ENCODE results near the gene TRAF3. TPM values are rescaled to one million over a fixed set of nuclear protein-coding genes. Genes with fewer than 3 reads are reported as not detected.

Gene TRAF3
- total RNA-seq, 2 experiments from 2014 or later: 68.8 to 73.6 TPM

GRCh38 chr14:102774391-102775153 is 2.7 kb upstream of the TRAF3 start:
- intact Hi-C loops (cut with micrococcal nuclease): loop anchor here (1.0 to 10.0 kb wide), 7 partner anchors 44 to 252 kb away; partner anchors contain the start of gene RCOR1
- peaks cover 35% of the 10 kb centered on the region for H3K4me1 Mint-ChIP-seq (ENCODE audit: low read depth)
- no peaks in the 10 kb centered on the region for H3K27me3 Mint-ChIP-seq
- H3K4me3 Mint-ChIP-seq: peak overlapping the region; percentile 9
- peaks cover 14% of the 10 kb centered on the region for H3K36me3 Mint-ChIP-seq
- POLR2A ChIA-PET: interaction anchor here (1.2 to 2.1 kb wide), 2 partner anchors 10 to 45 kb away, joined by 8 to 9 read pairs; no protein-coding TSS in a partner anchor
- H3K27ac Mint-ChIP-seq: peak overlapping the region; percentile 86
- DNase-seq: peak; percentile 74
- H3K9me3 Mint-ChIP-seq: no peaks in the 10 kb centered on the region
- CTCF ChIA-PET: interaction anchor here (0.6 to 1.9 kb wide), 20 partner anchors 8 to 860 kb away, joined by 3 to 8 read pairs (median 3); no protein-coding TSS in a partner anchor

- ChIA-PET POLR2A (interaction anchor here (0.6 to 2.1 kb wide), 2 partner anchors 9 to 28 kb away, joined by 3 to 9 read pairs; no protein-coding TSS in a partner anchor), CTCF (interaction anchor here (0.7 to 1.0 kb wide), 2 partner anchors 8 to 151 kb away, joined by 3 read pairs; no protein-coding TSS in a partner anchor)
- intact Hi-C loops (cut with micrococcal nuclease): loop anchor here (1.0 to 10.0 kb wide), 7 partner anchors 43 to 254 kb away; partner anchors contain the start of gene RCOR1
- peaks cover 49% of the 10 kb centered on the region for H3K4me1 Mint-ChIP-seq (ENCODE audit: low read depth)
- no peaks in the 10 kb centered on the region for H3K27me3 Mint-ChIP-seq
- DNase-seq: no peak
- no peaks in the 10 kb centered on the region for H3K9me3 Mint-ChIP-seq
- H3K36me3 Mint-ChIP-seq: peaks cover 27% of the 10 kb centered on the region
- peak overlapping the region; percentile 87 for H3K27ac Mint-ChIP-seq
- H3K4me3 Mint-ChIP-seq: peak overlapping the region; percentile 71
Observed at GRCh38 chr14:102775855-102776760, 1.1 kb upstream of the TRAF3 start.

GRCh38 chr14:102777711-102778337 is 575 bp downstream of the TRAF3 start:
- Mint-ChIP-seq H3K36me3 (peaks cover 32% of the 10 kb centered on the region), H3K27ac (peak overlapping the region; percentile 95), H3K27me3 (no peaks in the 10 kb centered on the region), H3K4me3 (peak overlapping the region; percentile 90), H3K9me3 (no peaks in the 10 kb centered on the region), H3K4me1 (ENCODE audit: low read depth) (peaks cover 57% of the 10 kb centered on the region)
- ChIA-PET CTCF (interaction anchor here (1.9 kb wide), 1 partner anchor 41 kb away, joined by 7 read pairs; no protein-coding TSS in a partner anchor), POLR2A (interaction anchor here (1.0 to 1.4 kb wide), 3 partner anchors 28 to 45 kb away, joined by 3 to 6 read pairs (median 5); no protein-coding TSS in a partner anchor)
- no peak for DNase-seq
- intact Hi-C loops (cut with micrococcal nuclease): loop anchor here (5.0 to 10.0 kb wide), 3 partner anchors 81 to 256 kb away; partner anchors contain the start of gene RCOR1

GRCh38 chr14:102778338-102779083 is 1.3 kb downstream of the TRAF3 start:
- ChIA-PET CTCF (interaction anchor here (1.9 kb wide), 1 partner anchor 41 kb away, joined by 7 read pairs; no protein-coding TSS in a partner anchor), POLR2A (interaction anchor here (1.0 to 1.4 kb wide), 4 partner anchors 12 to 44 kb away, joined by 3 to 6 read pairs (median 4); no protein-coding TSS in a partner anchor)
- Mint-ChIP-seq H3K4me3 (peak overlapping the region; percentile 90), H3K4me1 (ENCODE audit: low read depth) (peaks cover 60% of the 10 kb centered on the region), H3K36me3 (peaks cover 32% of the 10 kb centered on the region), H3K27ac (peak overlapping the region; percentile 95), H3K27me3 (no peaks in the 10 kb centered on the region), H3K9me3 (no peaks in the 10 kb centered on the region)
- peak; percentile 51 for DNase-seq
- intact Hi-C loops (cut with micrococcal nuclease): loop anchor here (5.0 to 10.0 kb wide), 3 partner anchors 81 to 256 kb away; partner anchors contain the start of gene RCOR1

- Mint-ChIP-seq H3K4me3 (peak overlapping the region; percentile 90), H3K9me3 (no peaks in the 10 kb centered on the region), H3K4me1 (ENCODE audit: low read depth) (peaks cover 65% of the 10 kb centered on the region), H3K27me3 (no peaks in the 10 kb centered on the region), H3K36me3 (peaks cover 32% of the 10 kb centered on the region), H3K27ac (peak overlapping the region; percentile 95)
- ChIA-PET POLR2A (interaction anchor here (1.3 to 1.4 kb wide), 3 partner anchors 11 to 44 kb away, joined by 3 to 9 read pairs (median 5); no protein-coding TSS in a partner anchor), CTCF (interaction anchor here (1.9 kb wide), 1 partner anchor 40 kb away, joined by 7 read pairs; no protein-coding TSS in a partner anchor)
- DNase-seq: no peak
- intact Hi-C loops (cut with micrococcal nuclease): loop anchor here (5.0 to 10.0 kb wide), 3 partner anchors 82 to 257 kb away; partner anchors contain the start of gene RCOR1
Observed at GRCh38 chr14:102779084-102779462, 1.8 kb downstream of the TRAF3 start.

- intact Hi-C loops (cut with micrococcal nuclease): loop anchor here (5.0 to 10.0 kb wide), 3 partner anchors 82 to 257 kb away; partner anchors contain the start of gene RCOR1
- Mint-ChIP-seq H3K4me1 (ENCODE audit: low read depth) (peaks cover 64% of the 10 kb centered on the region), H3K4me3 (peak overlapping the region; percentile 90), H3K9me3 (no peaks in the 10 kb centered on the region), H3K27ac (peak overlapping the region; percentile 95), H3K36me3 (peaks cover 32% of the 10 kb centered on the region), H3K27me3 (no peaks in the 10 kb centered on the region)
- ChIA-PET CTCF (interaction anchor here (0.7 to 2.0 kb wide), 3 partner anchors 39 to 84 kb away, joined by 3 to 7 read pairs (median 5); no protein-coding TSS in a partner anchor), POLR2A (interaction anchor here (1.3 to 1.4 kb wide), 2 partner anchors 11 to 39 kb away, joined by 3 to 9 read pairs; no protein-coding TSS in a partner anchor)
- no peak for DNase-seq
Observed at GRCh38 chr14:102779574-102780315, 2.5 kb downstream of the TRAF3 start.

- Mint-ChIP-seq H3K4me3 (peak overlapping the region; percentile 90), H3K4me1 (ENCODE audit: low read depth) (peaks cover 67% of the 10 kb centered on the region), H3K9me3 (no peaks in the 10 kb centered on the region), H3K27ac (peak overlapping the region; percentile 39), H3K36me3 (peaks cover 37% of the 10 kb centered on the region), H3K27me3 (no peaks in the 10 kb centered on the region)
- CTCF ChIA-PET: interaction anchor here (2.0 kb wide), 1 partner anchor 42 kb away, joined by 5 read pairs; no protein-coding TSS in a partner anchor
- POLR2A ChIA-PET: interaction anchor here (0.6 to 1.1 kb wide), 2 partner anchors 38 to 48 kb away, joined by 3 read pairs; no protein-coding TSS in a partner anchor
- DNase-seq: no peak
- intact Hi-C loops (cut with micrococcal nuclease): no loop called here
Observed at GRCh38 chr14:102781063-102781462, 3.8 kb downstream of the TRAF3 start.

- POLR2A ChIA-PET: no interaction called here
- CTCF ChIA-PET: interaction anchor here (1.3 to 1.5 kb wide), 2 partner anchors 9 to 12 kb away, joined by 3 to 6 read pairs; no protein-coding TSS in a partner anchor
- DNase-seq: no peak
- intact Hi-C loops (cut with micrococcal nuclease): no loop called here
- Mint-ChIP-seq H3K27me3 (no peaks in the 10 kb centered on the region), H3K36me3 (peaks cover 40% of the 10 kb centered on the region), H3K27ac (peak overlapping the region; percentile 26), H3K4me1 (ENCODE audit: low read depth) (peaks cover 73% of the 10 kb centered on the region), H3K4me3 (peak overlapping the region; percentile 28), H3K9me3 (no peaks in the 10 kb centered on the region)
Observed at GRCh38 chr14:102782974-102783373, 5.7 kb downstream of the TRAF3 start.

GRCh38 chr14:102784892-102785594 is 7.8 kb downstream of the TRAF3 start:
- Mint-ChIP-seq H3K4me3 (peak overlapping the region; percentile 42), H3K27me3 (no peaks in the 10 kb centered on the region), H3K27ac (peak overlapping the region; percentile 87), H3K36me3 (peaks cover 26% of the 10 kb centered on the region), H3K9me3 (no peaks in the 10 kb centered on the region), H3K4me1 (ENCODE audit: low read depth) (peaks cover 80% of the 10 kb centered on the region)
- POLR2A ChIA-PET: interaction anchor here (0.6 to 1.9 kb wide), 8 partner anchors 10 to 218 kb away, joined by 4 to 9 read pairs (median 4); no protein-coding TSS in a partner anchor
- intact Hi-C loops (cut with micrococcal nuclease): loop anchor here (1.0 kb wide), 2 partner anchors 20 to 37 kb away; no protein-coding TSS in a partner anchor
- DNase-seq: no peak
- CTCF ChIA-PET: interaction anchor here (0.8 to 1.8 kb wide), 5 partner anchors 10 to 92 kb away, joined by 3 to 7 read pairs (median 5); no protein-coding TSS in a partner anchor

Data from activated CD4-positive, alpha-beta memory T cell treated with anti-CD3 and anti-CD28 coated beads for 36 hours (primary cell).